Cardiac muscle cell (in vitro differentiated cells and primary cell): ENCODE results near the gene MACROH2A1. TPM values are rescaled to one million over a fixed set of nuclear protein-coding genes. Genes with fewer than 3 reads are reported as not detected.

Experiments used
- DNase-seq, 2 donors: peaks; one replicate each; pipeline versions ENCODE4 v3.0.0 to v3.0.0-alpha.2; 2010 to 2017; ENCODE audit warnings: low read depth in 1 of 2, low spot score in 1 of 2
- H3K27ac ChIP-seq: fragments of 200-600 bp; sonication (generic); 2 replicates; pipeline ENCODE4 v1.5.1; 2016
- H3K27me3 ChIP-seq: fragments of 200-600 bp; sonication (generic); 2 replicates; pipeline ENCODE4 v1.6.0; 2016; ENCODE audit warnings: control low read depth
- H3K36me3 ChIP-seq: fragments of 200-600 bp; sonication (generic); 2 replicates; pipeline ENCODE4 v1.5.1; 2016; ENCODE audit warnings: control low read depth
- H3K4me1 ChIP-seq: fragments of 200-600 bp; sonication (generic); 2 replicates; pipeline ENCODE4 v1.8.1; 2017; ENCODE audit warnings: low read depth, mild to moderate bottlenecking, mixed run types
- H3K4me3 ChIP-seq: fragments of 200-600 bp; sonication (generic); 2 replicates; pipeline ENCODE4 v1.5.1; 2016; ENCODE audit warnings: mild to moderate bottlenecking
- H3K9me3 ChIP-seq: fragments of 200-600 bp; sonication (generic); 2 replicates; pipeline ENCODE4 v1.5.1; 2017; ENCODE audit warnings: low read depth, mild to moderate bottlenecking, control low read depth
- CTCF ChIP-seq: IDR thresholded peaks from 2 replicates; pipeline ENCODE4 v1.5.1; 2012; ENCODE audit warnings: low read depth, mild to moderate bottlenecking, low read length
- polyA plus RNA-seq: library from polyadenylated mRNA; unstranded; fragments of >200 nt; fragmentation: Nextera tagmentation; extraction: Ambion mirVana; gene quantifications from 2 replicates; pipeline ENCODE4 v1.2.1, GENCODE V29; 2016
- total RNA-seq: library from RNA; depleted of rRNA; stranded (reverse); fragments of >200 nt; gene quantifications from 2 replicates; pipeline ENCODE4 v1.2.3, GENCODE V29; 2016

The MACROH2A1 gene
- total and polyA plus RNA-seq, 2 experiments from 2014 or later: 386 to 644 TPM

DNA sequence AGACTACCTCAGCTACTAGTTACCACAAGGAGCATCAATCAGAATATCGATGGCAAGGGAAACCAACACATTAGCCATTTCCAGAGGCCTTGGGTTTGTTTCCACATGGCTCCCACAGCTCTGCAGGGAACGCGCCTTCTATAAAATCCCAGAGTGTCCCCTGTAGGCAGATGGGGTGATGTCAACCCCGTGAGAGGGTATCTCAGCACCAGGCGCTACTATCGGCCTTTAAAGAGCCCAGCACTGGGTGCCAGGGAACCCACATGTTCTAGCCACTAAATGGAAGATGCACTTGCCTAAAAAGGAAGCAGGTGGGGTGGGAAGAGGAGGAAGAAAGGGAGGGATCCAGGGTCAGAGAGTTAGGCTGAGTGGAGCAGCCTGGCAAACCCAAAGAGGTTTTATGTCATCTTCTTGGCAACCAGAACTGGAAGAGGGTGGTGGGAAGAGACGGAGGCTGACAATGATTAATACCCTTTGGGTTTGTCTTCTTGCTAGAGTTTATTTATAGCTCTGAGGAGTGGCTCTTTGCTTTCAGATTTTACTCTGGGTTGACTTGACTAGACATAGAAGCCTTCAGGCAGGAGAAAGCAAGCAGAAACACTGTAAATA, 19.9 kb downstream of the MACROH2A1 start:
- Histone ChIP-seq H3K36me3 (peaks cover 3% of the 10 kb centered on the region), H3K4me3 (no peak overlapping the region), H3K27me3 (no peaks in the 10 kb centered on the region), H3K4me1 (peaks cover 68% of the 10 kb centered on the region), H3K9me3 (no peaks in the 10 kb centered on the region), H3K27ac (peak overlapping the region; percentile 7)
- DNase-seq: no peak
- TF ChIP-seq CTCF: no peak

GRCh38 chr5:135377751-135378680, 21.0 kb downstream of the MACROH2A1 start:
- H3K27ac ChIP-seq: peak overlapping the region; percentile 57
- no peaks in the 10 kb centered on the region for H3K9me3 ChIP-seq
- no peaks in the 10 kb centered on the region for H3K27me3 ChIP-seq
- H3K4me3 ChIP-seq: no peak overlapping the region
- peaks cover 3% of the 10 kb centered on the region for H3K36me3 ChIP-seq
- DNase-seq: no peak
- peaks cover 59% of the 10 kb centered on the region for H3K4me1 ChIP-seq
- no peak for TF ChIP-seq CTCF

DNA sequence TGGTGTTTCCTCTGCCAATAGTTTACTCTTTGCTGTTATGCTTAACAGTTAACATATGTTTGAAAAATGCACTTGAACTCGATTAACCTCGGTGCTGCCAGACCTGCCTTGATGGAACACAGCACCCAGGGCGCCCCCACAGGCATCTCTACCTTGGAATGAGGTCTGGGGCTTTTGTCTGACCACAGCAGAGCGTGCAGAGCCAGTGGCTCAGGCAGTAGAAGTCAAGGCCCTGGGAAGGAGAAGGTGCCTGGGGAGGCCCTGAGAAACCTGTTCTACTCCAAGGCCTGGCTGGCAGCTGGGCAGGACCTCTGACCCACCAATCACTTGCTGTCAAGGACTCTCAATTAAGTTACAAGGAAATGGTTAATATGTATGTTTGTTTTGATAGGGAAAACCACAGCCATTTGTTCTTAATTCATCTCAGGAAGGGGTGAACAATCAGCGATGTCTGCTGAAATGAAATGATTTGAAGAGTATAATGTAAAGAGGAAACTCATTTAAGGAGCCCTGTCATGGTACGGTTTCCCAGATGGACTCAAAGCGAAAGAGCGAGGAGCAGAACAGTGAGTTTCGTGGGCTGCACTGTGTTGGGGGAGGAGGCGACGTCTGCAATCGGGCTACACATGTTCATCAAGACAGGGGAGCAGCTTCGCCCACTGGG, 21.9 kb downstream of the MACROH2A1 start:
- no peaks in the 10 kb centered on the region for H3K9me3 ChIP-seq

GRCh38 chr5:135375040-135375793, 23.8 kb downstream of the MACROH2A1 start:
- Histone ChIP-seq H3K27ac (no peak overlapping the region), H3K4me1 (peaks cover 31% of the 10 kb centered on the region), H3K9me3 (no peaks in the 10 kb centered on the region), H3K36me3 (peaks cover 3% of the 10 kb centered on the region), H3K4me3 (no peak overlapping the region), H3K27me3 (no peaks in the 10 kb centered on the region)
- DNase-seq: no peak
- TF ChIP-seq CTCF: no peak

More for the DNA sequence above, 21.9 kb downstream of the MACROH2A1 start:
- no peak for DNase-seq
- Histone ChIP-seq H3K36me3 (peaks cover 3% of the 10 kb centered on the region), H3K4me3 (no peak overlapping the region), H3K27ac (peak overlapping the region; percentile 57), H3K27me3 (no peaks in the 10 kb centered on the region), H3K4me1 (peaks cover 50% of the 10 kb centered on the region)
- no peak for TF ChIP-seq CTCF

- no peak for DNase-seq
- TF ChIP-seq CTCF: no peak
- no peak overlapping the region for H3K27ac ChIP-seq
- H3K4me3 ChIP-seq: no peak overlapping the region
- H3K9me3 ChIP-seq: no peaks in the 10 kb centered on the region
- H3K4me1 ChIP-seq: peaks cover 19% of the 10 kb centered on the region
- H3K36me3 ChIP-seq: peaks cover 6% of the 10 kb centered on the region
- H3K27me3 ChIP-seq: no peaks in the 10 kb centered on the region
Observed at GRCh38 chr5:135373736-135374515, 25.1 kb downstream of the MACROH2A1 start.
